K562 (cell line): ENCODE measurements around the gene NPC1L1. TPM values are rescaled to one million over a fixed set of nuclear protein-coding genes. Genes with fewer than 3 reads are reported as not detected.

Experiments
- ATAC-seq: fragments of 200-7000 bp; cut with Tn5 transposase; 3 replicates; pipeline ENCODE4 v1.9.1; 2020; ENCODE audit warnings: moderate library complexity
- BruUV-seq: library from RNA; stranded (reverse); fragments of 400-500 nt; replicated peaks from 2 replicates; lab custom pipeline; 2021; lab: Mats Ljungman, UMichigan
- CTCF ChIA-PET: fragments of 300-600 bp; formaldehyde crosslinking; extraction: SDS; loops from one replicate; lab custom pipeline; 2021; ENCODE audit warnings: low intra/inter-chr PET ratio; lab: Yijun Ruan, JAX
- POLR2A ChIA-PET: fragments of 300-600, 350-650 bp; sonication (Branson Sonifier 250); formaldehyde crosslinking; extraction: SDS; loops from one replicate; lab custom pipeline; 2021; ENCODE audit warnings: antibody characterized with exemption, inconsistent platforms; lab: Yijun Ruan, JAX
- DNase-seq, 4 experiments: peaks; one replicate each; pipeline versions ENCODE4 v3.0.0 to v3.0.0-alpha.2; 2011 to 2018; ENCODE audit warnings: low spot score in 3 of 4, mixed read lengths in 3 of 4; ENCODE audit errors: extremely low read depth in 1 of 4
- FAIRE-seq: peaks from 2 replicates; lab custom pipeline; 2011; peaks lifted over from hg19 to GRCh38; lab: Jason Lieb, UNC
- H2AFZ ChIP-seq: 2 replicates; pipeline ENCODE4 v1.6.0; 2011; ENCODE audit warnings: low read depth, low read length, control low read depth, inconsistent platforms
- H3K27ac ChIP-seq: fragments of 200-600 bp; 3 replicates; pipeline ENCODE4 v1.8.0; 2011; ENCODE audit warnings: low read depth, mild to moderate bottlenecking, control low read depth, inconsistent platforms, low read length, moderate library complexity, mixed read lengths; ENCODE audit errors: extremely low read depth
- H3K27me3 ChIP-seq, 2 experiments: fragments of 300-600 bp in 1 of 2; 2 replicates in 1 of 2; 3 replicates in 1 of 2; pipeline versions ENCODE4 v1.6.0 to v1.8.0; 2011; ENCODE audit warnings: inconsistent platforms in 2 of 2, low read length in 2 of 2, mild to moderate bottlenecking in 1 of 2, mixed read lengths in 1 of 2, moderate library complexity in 1 of 2; ENCODE audit not compliant: control insufficient read depth in 2 of 2, insufficient read depth in 2 of 2
- H3K36me3 ChIP-seq: fragments of 300-600 bp; 3 replicates; pipeline ENCODE4 v1.8.0; 2011; ENCODE audit warnings: mild to moderate bottlenecking, low read length, inconsistent platforms; ENCODE audit not compliant: control insufficient read depth, insufficient read depth
- H3K4me1 ChIP-seq, 2 experiments: fragments of 200-600 bp in 1 of 2; replicated peaks in 1 of 2; 2 replicates in 1 of 2; 3 replicates in 1 of 2; pipeline versions ENCODE4 v1.5.1 to v1.8.0; 2011; ENCODE audit warnings: inconsistent platforms in 2 of 2, low read length in 2 of 2, mild to moderate bottlenecking in 1 of 2, mixed read lengths in 1 of 2, moderate library complexity in 1 of 2; ENCODE audit not compliant: control insufficient read depth in 2 of 2, insufficient read depth in 2 of 2
- H3K4me2 ChIP-seq: 2 replicates; pipeline ENCODE4 v1.6.1; 2011; ENCODE audit warnings: low read length, control low read depth, inconsistent platforms, mixed read lengths; ENCODE audit not compliant: insufficient read depth
- H3K4me3 ChIP-seq: fragments of 200-600 bp; sonication (generic), shearing (Covaris generic); 2 replicates; pipeline ENCODE4 v1.5.1; 2016; ENCODE audit warnings: control low read depth, inconsistent platforms
- H3K79me2 ChIP-seq: fragments of 200-600 bp; 3 replicates; pipeline ENCODE4 v1.8.0; 2011; ENCODE audit warnings: low read length, inconsistent platforms; ENCODE audit not compliant: control insufficient read depth, insufficient read depth
- H3K9ac ChIP-seq, 2 experiments: 2 replicates each; pipeline versions ENCODE4 v1.6.0 to v1.6.1; 2011; ENCODE audit warnings: low read depth in 2 of 2, low read length in 2 of 2, control low read depth in 1 of 2, inconsistent platforms in 1 of 2, mild to moderate bottlenecking in 1 of 2, mixed read lengths in 1 of 2; ENCODE audit not compliant: insufficient read depth in 1 of 2
- H3K9me1 ChIP-seq: one replicate; pipeline ENCODE4 v1.6.0; 2011; ENCODE audit warnings: inconsistent platforms, mild to moderate bottlenecking, low read length, moderate library complexity; ENCODE audit not compliant: control insufficient read depth, insufficient read depth
- H3K9me3 ChIP-seq: replicated peaks from 2 replicates; pipeline ENCODE4 v1.5.1; 2011; ENCODE audit warnings: low read depth, low read length, inconsistent platforms; ENCODE audit not compliant: control insufficient read depth, insufficient read depth
- H4K20me1 ChIP-seq: replicated peaks from 2 replicates; pipeline ENCODE4 v1.6.1; 2011; ENCODE audit warnings: low read length, inconsistent platforms, mixed read lengths; ENCODE audit not compliant: control insufficient read depth, insufficient read depth
- ARID2 ChIP-seq: fragments of 450-650 bp; IDR thresholded peaks from 2 replicates; pipeline ENCODE4 v1.6.1; 2017; ENCODE audit warnings: antibody characterized with exemption, mild to moderate bottlenecking
- BHLHE40 ChIP-seq: IDR thresholded peaks from 2 replicates; pipeline ENCODE4 v1.6.1; 2011; ENCODE audit warnings: low read length, improper control_type of control experiment
- CBX3 ChIP-seq, 2 experiments: IDR thresholded peaks; 1 replicate in 1 of 2; 2 replicates in 1 of 2; pipeline ENCODE4 v1.6.1; 2012; ENCODE audit warnings: inconsistent platforms in 2 of 2, low read length in 2 of 2, borderline replicate concordance in 1 of 2, control low read depth in 1 of 2
- CEBPB ChIP-seq: fragments of 450-650 bp; IDR thresholded peaks from 2 replicates; pipeline ENCODE4 v1.6.1; 2016; ENCODE audit warnings: missing genetic modification characterization, missing compliant biosample characterization
- ESRRB ChIP-seq: fragments of 250-450 bp; sonication (Bioruptor Pico); IDR thresholded peaks from 2 replicates; pipeline ENCODE4 v1.5.0; 2020; ENCODE audit warnings: mild to moderate bottlenecking, moderate library complexity, borderline replicate concordance
- FIP1L1 ChIP-seq: fragments of 200-400 bp; formaldehyde crosslinking; IDR thresholded peaks from 2 replicates; pipeline ENCODE4 v1.6.1; 2018; ENCODE audit warnings: mild to moderate bottlenecking, low read depth, low read length; ENCODE audit not compliant: poor library complexity, severe bottlenecking
- GTF2A2 ChIP-seq: IDR thresholded peaks from 2 replicates; pipeline ENCODE4 v1.6.1; 2016; ENCODE audit warnings: mild to moderate bottlenecking, missing genetic modification characterization, missing compliant biosample characterization
- NFE2L1 ChIP-seq: fragments of 450-650 bp; IDR thresholded peaks from 2 replicates; pipeline ENCODE4 v1.6.1; 2016; ENCODE audit warnings: missing genetic modification characterization, low read depth, mild to moderate bottlenecking, missing compliant biosample characterization, moderate library complexity, borderline replicate concordance
- POLR2G ChIP-seq: fragments of 200-400 bp; formaldehyde crosslinking; IDR thresholded peaks from 2 replicates; pipeline ENCODE4 v1.6.1; 2017; ENCODE audit warnings: low read depth, mild to moderate bottlenecking, antibody characterized with exemption, low read length, moderate library complexity
- RBM34 ChIP-seq: fragments of 200-400 bp; formaldehyde crosslinking; IDR thresholded peaks from 2 replicates; pipeline ENCODE4 v1.6.1; 2018; ENCODE audit warnings: low read length, borderline replicate concordance; ENCODE audit not compliant: insufficient read depth
- ZNF282 ChIP-seq: sonication (generic); formaldehyde crosslinking; IDR thresholded peaks from 2 replicates; pipeline ENCODE4 v1.8.1; 2023; ENCODE audit warnings: missing genetic modification reagents
- ZNF384 ChIP-seq: IDR thresholded peaks from 2 replicates; pipeline ENCODE4 v1.6.1; 2012; ENCODE audit warnings: low read depth, low read length, improper control_type of control experiment
- WGBS: fragments of 100-300 bp; shearing (Covaris generic); methylation state at CpG from one replicate; pipeline ENCODE4 v1.1.6; 2016; ENCODE audit warnings: low coverage, mixed read lengths; ENCODE audit not compliant: insufficient coverage; ENCODE audit errors: missing lambda C conversion rate; 5-methylcytosine and 5-hydroxymethylcytosine counted together
- in situ Hi-C: fragments of 300-500 bp; cut with MboI; formaldehyde crosslinking; loops from 4 replicates; pipeline ENCODE4 v1.15.0; 2018; ENCODE audit warnings: inconsistent platforms, mixed read lengths
- intact Hi-C: fragments of 100-400 bp; cut with micrococcal nuclease; formaldehyde crosslinking; loops from 2 replicates; pipeline ENCODE4 v1.14.2; 2022
- polyA plus RNA-seq, 8 experiments: library from polyadenylated mRNA; depleted of rRNA in 4 of 8; stranded (reverse) in 5 of 8; unstranded in 3 of 8; fragments of >200 nt; fragmentation: Nextera tagmentation in 2 of 8; fragmentation: Illumina TruSeq in 1 of 8; extraction: Ambion mirVana in 2 of 8; extraction: Trizol in 1 of 8; gene quantifications; 2 replicates each; pipeline versions ENCODE4 v1.2.1 to v1.2.3, GENCODE V29; 2011 to 2014; ENCODE audit warnings: inconsistent platforms in 1 of 8, missing spikeins in 1 of 8
- total RNA-seq, 7 experiments: library from RNA; depleted of rRNA in 6 of 7; stranded (reverse); fragments of >200 nt in 6 of 7; fragmentation: Illumina TruSeq in 2 of 7; extraction: Trizol in 2 of 7; gene quantifications; 2 replicates each; pipeline versions ENCODE4 v1.2.1 to v1.2.3, GENCODE V29; 2011 to 2021; ENCODE audit warnings: low replicate concordance in 1 of 7
- TF ChIP-seq, protein P1 (sequence below): fragments of 450-650 bp; formaldehyde crosslinking; IDR thresholded peaks from 2 replicates; pipeline ENCODE4 v1.4.0; 2020; ENCODE audit warnings: mild to moderate bottlenecking, moderate library complexity

The NPC1L1 gene
- total and polyA plus RNA-seq, 9 of the 15 experiments (the other 6 are each of a cell fraction or from before 2014, with no cell fraction given): 0.01 to 0.18 (median 0.07) TPM; not detected in 4

DNA sequence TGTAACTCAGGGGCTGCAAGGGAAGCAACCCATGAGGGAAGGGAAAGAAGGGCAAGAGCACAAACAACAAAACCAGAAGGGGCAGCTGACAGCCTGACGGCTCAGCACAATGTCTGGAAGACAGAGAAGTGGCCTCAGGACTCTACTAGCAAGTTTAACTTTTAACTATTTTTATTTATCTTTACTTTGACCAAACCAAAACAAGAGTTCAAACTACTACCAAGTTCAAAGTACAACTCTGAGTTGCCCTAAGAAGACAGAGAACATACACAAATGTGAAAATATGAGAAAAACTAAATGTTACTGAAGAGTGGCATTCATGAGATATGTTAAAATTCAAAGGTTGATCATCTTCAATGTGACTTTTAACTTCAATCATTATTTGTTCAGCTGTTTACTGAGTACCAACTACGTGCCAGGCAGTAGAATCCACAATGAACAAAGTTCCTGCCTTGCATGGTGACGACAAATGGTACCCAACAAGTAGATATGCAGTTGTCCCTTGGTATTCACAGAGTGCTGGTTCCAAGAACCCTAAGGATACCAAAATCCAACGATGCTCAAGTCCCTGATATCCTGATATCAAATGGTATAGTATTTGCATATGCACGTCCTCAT, 70.4 kb downstream of the NPC1L1 start:
- ATAC-seq: no peak
- 69% methylated on average over 5 of the region's 5 CpGs for WGBS
- peaks cover 4 to 7% of the 10 kb centered on the region in 2 experiments; a peak in 4 of 5 replicates for H3K4me1 ChIP-seq
- no peak overlapping the region for H2AFZ ChIP-seq
- intact Hi-C loops: loop anchor here (10.0 kb wide), 1 partner anchor 96 kb away; no protein-coding TSS in a partner anchor
- H3K4me2 ChIP-seq: no peak overlapping the region
- FAIRE-seq: no peak
- peaks cover 2% of the 10 kb centered on the region; the same call in 1 of the 2 replicates for H4K20me1 ChIP-seq
- H3K9ac ChIP-seq: no peak overlapping the region
- in situ Hi-C loops: loop anchor here (10.0 kb wide), 1 partner anchor 226 kb away; no protein-coding TSS in a partner anchor
- POLR2A ChIA-PET: interaction anchor here (0.6 to 1.3 kb wide), 4 partner anchors 9 to 104 kb away, joined by 3 to 4 read pairs (median 3); no protein-coding TSS in a partner anchor
- no TSS peak for BruUV-seq
- H3K79me2 ChIP-seq: peaks cover 44% of the 10 kb centered on the region; the same call in 2 of the 3 replicates
- no peak overlapping the region for H3K27ac ChIP-seq
- CTCF ChIA-PET: no interaction called here
- no peaks in the 10 kb centered on the region for H3K9me1 ChIP-seq
- H3K36me3 ChIP-seq: peaks cover 71% of the 10 kb centered on the region
- DNase-seq: no peak
- H3K27me3 ChIP-seq: no peaks in the 10 kb centered on the region
- no peaks in the 10 kb centered on the region for H3K9me3 ChIP-seq
- H3K4me3 ChIP-seq: no peak overlapping the region
- TF ChIP-seq, protein P1, sequence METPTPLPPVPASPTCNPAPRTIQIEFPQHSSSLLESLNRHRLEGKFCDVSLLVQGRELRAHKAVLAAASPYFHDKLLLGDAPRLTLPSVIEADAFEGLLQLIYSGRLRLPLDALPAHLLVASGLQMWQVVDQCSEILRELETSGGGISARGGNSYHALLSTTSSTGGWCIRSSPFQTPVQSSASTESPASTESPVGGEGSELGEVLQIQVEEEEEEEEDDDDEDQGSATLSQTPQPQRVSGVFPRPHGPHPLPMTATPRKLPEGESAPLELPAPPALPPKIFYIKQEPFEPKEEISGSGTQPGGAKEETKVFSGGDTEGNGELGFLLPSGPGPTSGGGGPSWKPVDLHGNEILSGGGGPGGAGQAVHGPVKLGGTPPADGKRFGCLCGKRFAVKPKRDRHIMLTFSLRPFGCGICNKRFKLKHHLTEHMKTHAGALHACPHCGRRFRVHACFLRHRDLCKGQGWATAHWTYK: no peak
- TF ChIP-seq CEBPB (tag) (no peak), ZNF384 (no peak), GTF2A2 (tag) (no peak), RBM34 (no peak), ESRRB (CRISPR knock-in tag) (no peak), POLR2G (no peak), ARID2 (no peak), FIP1L1 (no peak), BHLHE40 (no peak), ZNF282 (no peak), CBX3 (IDR thresholded peaks at IDR 0.05; ENCODE audit: borderline replicate concordance in 1 of 2, low read length in 2 of 2) (no peak), NFE2L1 (tag) (no peak)
- TF ChIP-seq, all 486 proteins: peak for 0
